ENCODE measurements around the gene MADCAM1.
A peak's percentile ranks its signal among the peaks of the same experiment; 100 is the strongest.

MADCAM1 gene

DNA sequence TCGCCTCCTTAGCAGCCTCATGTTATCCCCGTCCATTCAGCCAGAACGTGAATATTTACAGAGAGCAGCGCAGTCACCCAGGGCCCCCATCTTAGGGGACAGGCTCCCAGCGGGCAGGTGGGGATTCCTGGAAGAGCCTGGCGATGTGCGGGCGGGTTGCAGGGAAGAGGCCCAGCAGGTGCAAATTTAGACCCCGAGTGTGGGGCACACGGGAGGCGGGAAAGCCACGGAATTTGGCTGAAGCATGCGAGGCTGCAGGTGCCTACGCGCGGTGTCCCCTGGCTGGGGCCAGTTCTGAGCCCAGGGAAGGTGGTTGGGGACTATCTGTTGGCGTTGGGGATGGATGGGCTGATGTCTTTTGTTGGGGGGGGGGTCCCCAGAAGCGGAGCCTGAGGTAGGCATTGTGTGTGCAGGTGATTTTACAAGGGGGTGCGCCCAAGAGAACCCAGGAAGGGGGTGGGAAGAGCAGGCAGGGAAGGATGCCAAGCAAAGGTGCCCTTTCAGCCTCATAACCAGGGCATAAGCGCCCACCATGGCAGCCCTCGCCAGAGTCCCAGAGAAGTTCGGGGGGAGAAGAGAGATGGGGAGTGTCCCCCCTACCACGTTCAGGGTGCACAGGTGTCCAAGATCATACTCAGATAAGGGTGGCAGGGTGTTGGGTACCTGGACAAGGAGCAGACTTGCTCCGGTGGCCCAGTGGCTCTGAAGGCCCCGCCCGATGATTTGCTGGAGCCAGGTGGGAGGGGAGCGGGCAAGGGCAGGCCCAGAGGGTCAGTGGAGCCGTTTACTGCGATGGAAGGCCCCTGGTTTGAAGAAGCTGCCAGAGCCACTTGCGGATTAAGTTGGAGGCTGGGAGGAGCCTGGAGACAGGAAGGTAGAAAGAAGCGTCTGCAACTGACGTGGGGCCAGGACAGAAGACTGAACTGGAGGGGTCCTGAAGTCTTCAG, 12.2 kb downstream of the MADCAM1 start:
- no peak for DNase-seq (ENCODE audit: low read depth in 2 of 2, low spot score in 1 of 2)

DNA sequence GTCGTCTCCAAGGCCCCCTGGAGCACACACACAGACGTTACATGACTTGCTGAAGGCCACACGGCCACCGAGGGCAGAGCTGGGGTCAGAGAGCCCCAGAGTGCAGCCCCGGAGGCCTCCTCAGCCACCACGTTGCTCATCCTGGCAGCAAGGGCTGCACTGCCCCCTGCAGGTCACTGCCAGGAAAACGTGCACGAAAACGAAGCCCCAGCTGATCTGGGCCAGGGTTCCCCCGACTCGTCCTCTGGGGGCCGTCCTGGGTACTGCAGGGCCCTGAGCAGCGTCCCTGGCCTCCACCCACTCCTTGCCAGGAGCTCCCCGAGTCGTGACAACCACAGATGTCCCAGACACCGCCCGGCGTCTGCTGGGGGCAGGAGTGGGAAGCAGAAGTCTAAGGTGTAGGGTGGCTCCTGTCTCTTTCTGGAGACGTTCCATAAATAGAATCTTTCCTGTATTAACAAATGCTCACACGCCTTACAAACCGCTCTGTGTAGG, 14.4 kb downstream of the MADCAM1 start:
- DNase-seq (ENCODE audit: low read depth in 2 of 2, low spot score in 1 of 2): peak; percentile 81 to 83

DNA sequence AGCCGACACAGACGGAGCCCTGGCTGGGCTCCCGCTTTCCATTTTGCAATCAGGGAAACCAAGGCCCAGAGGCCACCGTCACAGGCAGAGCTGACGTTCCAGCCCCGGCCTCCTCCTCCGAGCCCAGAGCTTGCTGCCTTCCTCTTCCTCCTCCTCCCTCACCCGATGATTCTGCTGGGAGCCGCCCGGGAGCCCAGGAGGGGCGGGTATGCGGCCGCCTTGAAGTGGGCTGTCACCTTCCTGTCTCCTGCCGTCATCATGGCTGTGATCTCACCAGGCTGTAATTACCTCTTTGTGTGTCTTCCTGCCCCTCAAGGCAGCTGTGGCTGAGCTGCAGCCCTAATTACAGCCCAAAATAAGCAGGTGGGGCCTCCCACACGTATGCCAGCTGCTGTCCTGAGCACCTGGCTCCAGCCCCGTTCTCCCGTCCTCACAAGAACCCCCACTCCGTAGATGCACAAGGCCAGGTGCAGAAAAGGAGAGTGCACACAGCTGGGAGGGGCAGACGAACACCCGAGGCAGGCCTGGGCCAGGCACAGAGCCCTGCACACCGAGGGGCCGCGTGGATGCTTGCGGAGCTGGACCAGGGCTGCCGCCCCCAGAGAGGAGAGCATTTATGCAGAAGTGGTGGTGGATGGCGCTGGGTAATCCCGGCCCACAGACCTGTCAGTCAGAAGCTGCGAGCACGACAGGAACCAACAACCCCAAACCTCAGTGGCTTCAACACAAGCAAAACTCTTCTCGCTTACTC, 15.0 kb downstream of the MADCAM1 start:
- DNase-seq (ENCODE audit: low read depth in 2 of 2, low spot score in 1 of 2): peak in 1 of 2 donors; percentile 67

DNA sequence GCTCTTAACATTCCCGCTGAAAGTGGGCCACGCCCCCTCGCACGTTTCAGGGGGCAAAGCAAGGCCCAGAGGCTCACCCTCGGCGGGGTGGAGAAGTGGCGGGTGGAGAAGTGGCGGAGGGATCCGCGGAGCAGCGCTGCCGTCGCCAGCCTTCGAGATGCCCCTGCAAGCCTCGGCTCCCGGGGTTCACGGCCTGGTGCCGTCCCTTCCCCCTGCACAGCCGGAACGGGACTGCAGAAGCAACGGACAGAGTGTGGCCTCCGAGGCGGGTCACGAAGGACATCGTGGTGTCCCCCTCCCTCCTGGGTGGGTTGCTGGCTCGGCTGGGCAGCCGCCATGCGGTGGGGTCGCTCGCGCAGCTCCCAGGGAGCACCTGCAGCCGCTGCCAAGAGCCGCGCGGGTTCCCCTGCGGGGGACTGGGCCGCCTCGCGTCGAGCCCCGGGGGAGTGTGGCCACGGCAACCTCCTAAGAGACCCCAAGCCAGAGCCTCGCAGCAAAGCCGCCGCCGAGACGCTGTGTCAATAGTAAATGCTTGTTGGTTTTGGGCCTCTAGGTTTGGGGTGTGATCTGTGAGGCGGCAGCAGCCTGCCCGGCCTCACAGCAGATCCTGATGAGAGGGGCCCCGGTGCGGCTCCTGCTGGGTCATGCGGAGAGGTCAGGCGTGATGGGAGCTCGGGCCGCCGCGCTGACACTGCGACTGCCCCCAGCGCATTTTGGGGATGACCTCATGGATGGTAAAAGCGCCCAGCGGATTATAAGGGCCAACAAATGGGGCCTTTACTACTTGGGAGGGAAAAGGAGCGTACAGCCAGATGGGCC, 16.5 kb downstream of the MADCAM1 start:
- no peak for DNase-seq (ENCODE audit: low read depth in 2 of 2, low spot score in 1 of 2)

DNA sequence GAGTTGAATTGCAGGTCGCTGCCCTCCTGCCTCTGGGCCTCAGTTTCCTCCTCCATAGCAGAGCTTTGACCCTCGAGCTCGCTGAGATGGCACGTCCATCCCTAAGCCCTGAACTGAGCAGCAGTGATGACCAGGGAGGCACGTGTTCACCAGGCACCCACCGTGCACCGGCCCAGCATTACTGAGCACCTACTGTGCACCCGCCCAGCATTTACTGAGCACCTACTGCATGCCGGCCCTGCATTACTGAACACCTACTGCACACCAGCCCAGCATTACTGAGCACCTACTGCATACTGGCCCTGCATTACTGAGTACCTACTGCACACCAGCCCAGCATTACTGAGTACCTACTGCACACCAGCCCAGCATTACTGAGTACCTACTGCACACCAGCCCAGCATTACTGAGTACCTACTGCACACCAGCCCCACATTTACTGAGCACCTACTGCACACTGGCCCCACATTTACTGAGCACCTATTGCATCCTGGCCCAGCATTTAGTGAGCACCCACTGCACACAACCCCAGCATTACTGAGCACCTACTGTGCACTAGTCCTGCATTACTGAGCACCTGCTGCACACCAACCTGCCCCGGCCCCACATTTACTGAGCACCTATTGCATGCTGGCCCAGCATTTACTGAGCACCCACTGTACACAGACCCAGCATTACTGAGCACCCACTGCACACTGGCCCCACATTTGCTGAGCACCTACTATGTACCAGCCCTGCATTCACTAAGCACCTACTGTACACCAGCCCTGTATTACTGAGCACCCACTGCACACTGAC, 17.3 kb downstream of the MADCAM1 start:
- no peak for DNase-seq (ENCODE audit: low read depth in 2 of 2, low spot score in 1 of 2)

DNA sequence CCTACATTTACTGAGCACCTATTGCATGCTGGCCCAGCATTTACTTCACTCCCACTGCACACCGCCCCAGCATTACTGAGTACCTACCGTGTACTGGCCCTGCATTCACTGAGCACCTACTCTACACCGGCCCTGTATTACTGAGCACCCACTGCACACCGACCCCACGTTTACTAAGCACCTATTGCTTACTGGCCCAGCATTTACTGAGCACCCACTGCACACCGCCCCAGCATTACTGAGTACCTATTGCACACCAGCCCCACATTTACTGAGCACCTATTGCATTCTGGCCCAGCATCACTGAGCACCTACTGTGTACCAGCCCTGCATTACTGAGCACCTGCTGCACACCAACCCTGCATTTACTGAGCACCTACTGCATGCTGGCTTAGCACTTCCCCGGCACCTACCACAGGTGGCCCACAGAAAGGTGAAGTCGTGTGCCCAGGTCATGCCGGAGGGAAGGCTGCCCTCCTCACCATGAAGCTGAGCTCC, 17.9 kb downstream of the MADCAM1 start:
- DNase-seq (ENCODE audit: low read depth in 2 of 2, low spot score in 1 of 2): no peak

DNA sequence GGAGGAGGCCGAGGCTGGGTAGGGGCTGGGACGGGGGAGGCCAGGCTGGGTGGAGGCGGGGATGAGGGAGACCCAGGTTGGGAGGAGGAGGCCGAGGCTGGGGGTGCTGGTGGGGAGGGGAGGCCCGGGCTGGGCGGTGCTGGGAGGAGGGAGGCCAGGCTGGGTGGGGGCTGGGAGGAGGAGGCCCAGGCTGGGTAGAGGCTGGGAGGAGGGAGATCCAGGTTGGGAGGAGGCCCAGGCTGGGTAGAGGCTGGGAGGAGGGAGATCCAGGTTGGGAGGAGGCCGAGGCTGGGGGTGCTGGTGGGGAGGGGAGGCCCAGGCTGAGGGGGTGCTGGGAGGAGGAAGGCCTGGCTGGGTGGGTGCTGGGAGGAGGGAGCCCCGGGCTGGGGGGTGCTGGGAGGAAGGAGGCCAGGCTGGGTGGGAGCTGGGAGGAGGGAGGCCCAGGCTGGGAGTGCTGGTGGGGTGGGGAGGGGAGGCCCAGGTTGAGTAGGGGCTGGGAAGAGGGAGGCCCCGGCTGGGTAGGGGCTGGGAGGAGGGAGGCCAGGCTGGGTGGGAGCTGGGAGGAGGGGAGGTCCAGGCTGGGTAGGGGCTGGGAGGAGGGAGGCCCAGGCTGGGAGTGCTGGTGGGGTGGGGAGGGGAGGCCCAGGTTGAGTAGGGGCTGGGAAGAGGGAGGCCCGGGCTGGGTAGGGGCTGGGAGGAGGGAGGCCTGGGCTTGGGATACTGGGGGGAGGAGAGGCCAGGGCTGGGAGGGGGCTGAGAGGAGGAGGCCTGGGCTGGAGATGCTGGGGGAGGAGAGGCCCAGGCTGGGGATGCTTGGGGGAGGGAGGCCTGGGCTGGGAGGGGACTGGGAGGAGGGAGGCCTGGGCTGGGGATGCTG, 21.7 kb downstream of the MADCAM1 start:
- no peak for DNase-seq (ENCODE audit: low read depth in 2 of 2, low spot score in 1 of 2)

DNA sequence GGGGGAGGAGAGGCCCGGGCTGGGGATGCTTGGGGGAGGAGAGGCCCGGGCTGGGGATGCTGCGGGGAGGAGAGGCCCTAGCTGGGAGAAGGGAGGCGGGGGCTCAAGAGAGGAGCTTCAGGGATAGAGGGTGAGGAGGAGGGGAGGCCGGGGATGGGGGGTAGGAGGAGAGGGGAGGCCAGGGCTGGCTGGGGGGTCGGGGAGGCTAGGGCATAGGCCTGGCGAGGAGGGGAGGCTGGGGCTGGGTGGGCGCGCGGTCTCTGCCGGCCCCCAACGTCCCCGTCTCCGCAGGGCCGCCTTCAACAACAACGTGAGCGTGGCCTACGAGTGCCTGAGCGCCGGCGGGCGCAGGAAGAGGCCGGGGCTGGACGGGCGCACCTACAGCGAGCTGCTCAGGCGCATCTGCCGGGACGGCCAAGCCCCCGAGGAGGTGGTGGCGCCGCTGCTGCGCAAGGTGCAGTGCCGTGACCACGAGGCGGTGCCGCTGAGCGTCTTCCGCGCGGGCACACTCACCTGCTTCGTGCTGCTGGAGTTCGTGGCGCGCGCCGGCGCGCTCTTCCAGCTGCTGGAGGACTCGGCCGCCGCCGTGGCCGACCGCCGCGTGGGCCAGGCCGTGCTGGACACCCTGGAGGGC, 22.4 kb downstream of the MADCAM1 start:
- peak in 1 of 2 donors; percentile 43 for DNase-seq (ENCODE audit: low read depth in 2 of 2, low spot score in 1 of 2)

DNA sequence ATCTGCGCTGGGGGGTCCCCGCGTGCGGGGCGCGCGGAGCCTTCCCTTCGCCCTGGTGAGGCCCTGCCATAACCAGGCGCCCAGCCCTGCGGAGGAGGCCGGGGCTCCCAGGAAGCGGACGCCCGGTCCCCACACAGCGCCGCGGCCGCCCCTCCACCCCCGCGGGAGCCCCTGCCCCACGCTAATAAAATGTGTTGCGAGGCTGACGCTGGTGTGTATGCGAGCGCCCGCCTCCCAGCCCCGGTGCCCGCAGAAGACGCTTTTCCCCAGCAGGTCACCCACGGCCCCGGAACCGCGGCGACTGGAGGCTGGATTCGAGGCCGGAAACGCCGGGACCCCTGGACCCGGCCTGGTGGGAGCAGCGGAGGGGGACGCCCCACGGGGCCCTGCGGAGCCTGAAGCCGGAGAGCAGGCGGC, 23.2 kb downstream of the MADCAM1 start:
- no peak for DNase-seq (ENCODE audit: low read depth in 2 of 2, low spot score in 1 of 2)

DNA sequence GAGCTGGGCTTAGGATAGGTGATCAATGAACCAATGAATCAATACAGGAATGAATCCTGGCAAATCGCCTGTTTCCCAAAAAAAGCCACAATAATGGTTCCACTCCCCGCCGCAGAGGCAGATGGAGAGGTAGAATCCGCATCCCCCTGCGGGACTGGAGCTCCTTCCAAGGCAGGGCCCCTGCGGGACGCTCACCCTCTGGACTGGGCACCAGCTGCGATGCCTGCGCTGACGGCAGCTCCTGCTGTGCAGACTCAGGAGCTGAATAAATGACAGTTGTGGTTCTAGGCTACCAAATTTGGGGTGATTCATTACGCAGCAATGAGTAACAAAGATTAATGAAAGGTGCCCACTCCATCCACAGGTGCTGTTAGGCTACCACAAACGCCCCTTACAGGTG, 26.4 kb downstream of the MADCAM1 start:
- no peak for DNase-seq (ENCODE audit: low read depth in 2 of 2, low spot score in 1 of 2)

DNA sequence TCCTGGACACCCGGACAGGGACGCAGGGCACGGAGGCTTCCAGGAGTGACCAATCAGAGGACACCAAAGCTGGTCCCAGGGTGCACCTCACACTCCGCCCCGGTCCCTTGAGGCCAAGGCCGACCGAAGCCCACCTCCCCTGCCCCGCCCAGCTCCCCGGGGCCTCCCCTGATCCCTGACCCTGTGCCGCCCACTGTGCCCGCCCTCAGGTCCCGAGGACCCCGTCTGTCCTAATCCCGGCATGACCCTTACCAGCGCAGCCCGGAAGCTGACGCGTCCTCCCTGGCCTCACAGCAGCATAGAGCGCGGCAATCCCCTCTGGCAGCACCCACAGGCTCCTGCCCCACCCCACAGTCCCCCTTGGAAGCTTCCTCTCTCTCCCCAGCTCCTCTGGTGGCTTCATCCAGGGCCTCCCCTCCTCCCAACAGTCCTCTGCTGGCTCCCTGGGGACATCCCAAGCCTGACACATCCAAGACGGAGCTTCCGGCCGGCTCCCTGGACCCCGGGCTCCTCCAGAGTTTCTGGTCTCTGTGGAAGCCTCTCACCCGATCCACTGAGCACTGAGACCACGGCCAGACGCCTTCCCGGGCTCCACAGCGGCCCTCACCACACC, 27.9 kb downstream of the MADCAM1 start:
- no peak for DNase-seq (ENCODE audit: low read depth in 2 of 2, low spot score in 1 of 2)

DNA sequence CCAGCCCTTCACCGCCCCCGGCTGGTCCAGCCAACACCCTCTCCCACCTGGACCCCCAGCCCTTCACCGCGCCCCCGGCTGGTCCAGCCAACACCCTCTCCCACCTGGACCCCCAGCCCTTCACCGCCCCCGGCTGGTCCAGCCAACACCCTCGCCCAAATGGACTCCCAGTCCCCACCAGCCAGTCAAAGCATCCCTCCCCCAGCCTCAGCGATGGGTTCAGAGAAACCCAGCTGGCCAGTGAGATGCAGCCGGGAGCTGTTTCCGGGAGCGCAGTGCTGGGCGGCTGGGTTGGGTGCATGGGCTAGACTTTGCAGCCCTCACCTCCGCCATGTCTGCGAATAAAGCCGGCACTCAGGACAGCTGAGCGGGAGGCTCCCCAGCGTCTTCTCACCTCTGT, 28.7 kb downstream of the MADCAM1 start:
- no peak for DNase-seq (ENCODE audit: low read depth in 2 of 2, low spot score in 1 of 2)

DNA sequence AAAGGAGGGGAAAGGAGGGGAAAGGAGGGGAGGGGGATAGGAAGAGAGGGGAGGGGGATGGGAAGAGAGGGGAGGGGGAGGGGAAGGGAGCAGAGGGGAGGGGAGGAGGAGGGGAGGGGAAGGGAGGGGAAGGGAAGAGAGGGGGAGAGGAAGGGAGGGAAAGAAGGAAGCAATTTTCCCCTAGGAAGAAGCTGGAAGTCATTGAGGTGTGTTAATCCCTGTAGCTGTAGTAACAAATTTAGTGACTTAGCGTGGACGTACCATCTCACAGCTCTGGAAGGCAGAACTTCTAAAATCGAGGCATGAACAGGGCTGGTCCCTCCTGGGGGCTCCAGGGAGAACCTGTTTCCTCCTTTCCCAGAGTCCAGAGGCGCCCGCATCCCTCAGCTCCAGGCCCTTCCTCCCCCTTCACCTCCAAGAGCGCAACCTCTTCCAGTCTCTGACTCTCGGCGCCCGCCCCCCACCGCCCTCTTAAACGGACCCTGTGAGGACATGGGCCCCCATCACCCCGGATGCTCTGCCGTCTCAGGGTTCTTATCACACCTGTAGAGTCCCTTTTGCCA, 29.7 kb downstream of the MADCAM1 start:
- DNase-seq (ENCODE audit: low read depth in 2 of 2, low spot score in 1 of 2): no peak

DNA sequence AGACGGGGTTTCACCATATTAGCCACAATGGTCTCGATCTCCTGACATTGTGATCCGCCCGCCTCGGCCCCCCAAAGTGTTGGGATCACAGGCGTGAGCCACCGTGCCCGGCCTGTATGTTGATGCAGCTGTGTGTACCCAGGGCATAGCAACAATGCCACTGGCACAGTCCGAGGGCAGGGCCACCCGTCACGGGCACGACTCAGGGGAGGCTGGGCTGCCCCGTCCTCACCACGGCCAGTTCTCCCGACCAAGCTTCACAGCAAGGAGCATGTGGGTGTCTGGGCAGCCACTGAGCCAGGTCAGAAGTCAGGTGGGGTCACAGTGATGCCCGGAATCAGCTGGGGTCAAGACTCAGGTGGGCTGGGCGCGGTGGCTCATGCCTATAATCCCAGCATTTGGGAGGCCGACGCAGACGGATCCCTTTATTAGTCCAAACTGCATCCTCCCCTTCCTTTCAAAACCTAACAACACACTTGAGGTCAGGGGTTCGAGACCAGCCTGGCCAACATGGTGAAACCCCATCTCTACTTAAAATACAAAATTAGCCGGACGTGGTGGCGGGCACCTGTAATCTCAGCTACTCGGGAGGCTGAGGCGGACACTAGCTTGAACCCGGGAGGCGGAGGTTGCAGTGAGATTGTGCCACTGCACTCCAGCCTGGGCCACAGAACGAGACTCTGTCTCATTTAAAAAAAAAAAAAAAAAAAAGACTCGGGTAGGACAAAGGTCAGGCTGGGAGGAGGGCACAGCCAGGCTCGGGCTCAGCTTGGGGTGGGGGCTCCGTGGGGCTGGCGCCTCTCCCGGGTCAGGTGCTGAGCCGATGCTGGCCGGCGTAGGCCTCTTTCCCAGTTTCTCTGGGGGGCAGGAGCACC, 34.1 kb downstream of the MADCAM1 start:
- no peak for DNase-seq (ENCODE audit: low read depth in 2 of 2, low spot score in 1 of 2)

DNA sequence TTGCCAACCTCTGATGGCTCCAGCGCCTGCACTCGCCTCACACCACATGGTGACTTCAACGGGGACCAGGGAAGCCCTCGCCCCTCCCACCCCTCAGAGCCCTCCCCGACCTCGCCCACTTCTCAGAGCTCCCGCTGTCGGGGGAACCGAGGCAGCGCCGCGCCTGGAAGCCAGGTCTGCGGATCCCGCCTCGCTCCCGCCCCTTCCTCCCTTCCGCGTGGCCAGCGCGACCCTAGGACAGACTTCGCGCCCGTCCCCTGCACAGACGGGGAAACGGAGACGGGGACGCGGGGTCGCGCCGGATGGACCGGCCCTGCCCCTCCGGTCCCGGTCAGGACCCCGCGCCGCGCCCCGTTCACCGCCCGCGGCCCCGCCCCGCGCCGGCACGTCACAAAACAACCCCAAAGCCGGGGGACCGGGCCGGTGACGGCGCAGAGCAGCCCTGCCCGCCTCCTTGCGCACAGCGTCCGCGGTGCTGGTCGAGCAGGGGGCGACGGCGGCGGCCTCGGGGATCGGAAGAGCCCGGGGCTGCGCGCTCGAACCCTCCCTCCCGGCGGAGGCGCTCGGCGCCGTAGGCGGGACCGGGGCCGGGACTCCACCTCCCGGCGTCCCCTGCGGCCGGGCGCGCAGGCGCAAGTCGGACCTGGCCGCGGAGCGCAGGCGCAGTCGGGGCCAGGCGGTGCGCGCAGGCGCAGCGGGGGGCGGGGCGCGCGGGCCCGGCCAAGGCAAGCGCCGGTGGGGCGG, 34.9 kb downstream of the MADCAM1 start:
- DNase-seq (ENCODE audit: low read depth in 2 of 2, low spot score in 1 of 2): peak; percentile 62 to 67

All from stimulated activated CD8-positive, alpha-beta memory T cell treated with anti-CD3 and anti-CD28 coated beads, Interleukin-4, amount 100 ng/mL, for 4 hours (primary cell).